HG02840 (cell line): Measurements from ENCODE around the gene HAND1.

ENCODE experiments used
- ATAC-seq: cut with Tn5 transposase; IDR thresholded peaks from one replicate; pipeline ENCODE4 v1.9.1; 2021; ENCODE audit warnings: mild to moderate bottlenecking, moderate library complexity, moderate number of reproducible peaks; ENCODE audit not compliant: unreplicated experiment, low FRiP score

The HAND1 gene

GRCh38 chr5:154428208-154428607 is 49.8 kb downstream of the HAND1 start:
- no peak for ATAC-seq
